Measurements from ENCODE around the gene SMIM24.

The SMIM24 gene

GRCh38 chr19:3496392-3497273 lies 16.3 kb upstream of the SMIM24 start:
- no peak for DNase-seq

GRCh38 chr19:3494559-3494958 lies 14.2 kb upstream of the SMIM24 start:
- DNase-seq, result peak; percentile 75

GRCh38 chr19:3494051-3494450 lies 13.7 kb upstream of the SMIM24 start:
- DNase-seq, result peak; percentile 43

GRCh38 chr19:3493651-3494050 lies 13.3 kb upstream of the SMIM24 start:
- DNase-seq, result no peak

- DNase-seq, result no peak
Observed at GRCh38 chr19:3492919-3493318, 12.6 kb upstream of the SMIM24 start.

GRCh38 chr19:3492131-3492839 lies 12.0 kb upstream of the SMIM24 start:
- DNase-seq, result no peak

GRCh38 chr19:3491396-3492119 lies 11.2 kb upstream of the SMIM24 start:
- DNase-seq, result no peak

- no peak for DNase-seq
Observed at GRCh38 chr19:3483226-3483628, 2.9 kb upstream of the SMIM24 start, which contains the start of gene SMIM44. SMIM44 (minus strand) TSS chr19:3483441; CDS start chr19:3483403, 38 bp downstream.

- no peak for DNase-seq
Observed at GRCh38 chr19:3482507-3483225, 2.3 kb upstream of the SMIM24 start.

GRCh38 chr19:3481241-3482090 lies 1.1 kb upstream of the SMIM24 start:
- no peak for DNase-seq

- DNase-seq, result no peak
Observed at GRCh38 chr19:3479834-3480215, 500 bp downstream of the SMIM24 start.

- DNase-seq, result peak; percentile 41
Observed at GRCh38 chr19:3479177-3479833, 1.0 kb downstream of the SMIM24 start.

- DNase-seq, result no peak
Observed at GRCh38 chr19:3478409-3479176, 1.7 kb downstream of the SMIM24 start.

- no peak for DNase-seq
Observed at GRCh38 chr19:3477951-3478350, 2.4 kb downstream of the SMIM24 start.

- no peak for DNase-seq
Observed at GRCh38 chr19:3477506-3477905, 2.8 kb downstream of the SMIM24 start.

GRCh38 chr19:3476830-3477229 lies 3.5 kb downstream of the SMIM24 start:
- no peak for DNase-seq

GRCh38 chr19:3475449-3475848 lies 4.9 kb downstream of the SMIM24 start:
- no peak for DNase-seq

- DNase-seq, result no peak
Observed at GRCh38 chr19:3474614-3475013, 5.7 kb downstream of the SMIM24 start.

- DNase-seq, result no peak
Observed at GRCh38 chr19:3474010-3474409, 6.3 kb downstream of the SMIM24 start.

- peak; percentile 41 for DNase-seq
Observed at GRCh38 chr19:3471954-3472655, 8.2 kb downstream of the SMIM24 start.

Data from stimulated activated CD4-positive, alpha-beta T cell treated with anti-CD3 and anti-CD28 coated beads, Interleukin-4, amount 100 ng/mL, for 24 hours (primary cell).